Tibial nerve (tissue), 4 donors: ENCODE results near the gene F9. TPM values are rescaled to one million over a fixed set of nuclear protein-coding genes. Genes with fewer than 3 reads are reported as not detected.

ENCODE experiments used
- DNase-seq, 2 donors: peaks; one replicate each; pipeline ENCODE4 v3.0.0-alpha.2; 2019; ENCODE audit warnings: low spot score in 2 of 2
- H3K27ac ChIP-seq, 4 donors: fragments of 200-600 bp; sonication (generic) in 3 of 4; one replicate each; pipeline ENCODE4 v1.5.1; 2017 to 2019; ENCODE audit warnings: mild to moderate bottlenecking in 1 of 4
- H3K27me3 ChIP-seq, 2 donors: fragments of 200-600 bp; sonication (generic) in 1 of 2; one replicate each; pipeline versions ENCODE4 v1.5.1 to v1.6.0; 2017 to 2019
- H3K36me3 ChIP-seq, 3 donors: fragments of 200-600 bp; sonication (generic); one replicate each; pipeline ENCODE4 v1.5.1; 2018 to 2019
- H3K4me1 ChIP-seq, 4 donors: fragments of 200-600 bp; sonication (generic) in 3 of 4; one replicate each; pipeline ENCODE4 v1.5.1; 2017 to 2019
- H3K4me3 ChIP-seq, 4 donors: fragments of 200-600 bp; sonication (generic) in 3 of 4; one replicate each; pipeline ENCODE4 v1.5.1; 2017 to 2019; ENCODE audit warnings: mild to moderate bottlenecking in 1 of 4, moderate library complexity in 1 of 4
- H3K9me3 ChIP-seq, 4 donors: fragments of 200-600 bp; sonication (generic) in 3 of 4; one replicate each; pipeline ENCODE4 v1.5.1; 2017 to 2019
- CTCF ChIP-seq, 5 experiments: fragments of 200-600 bp in 3 of 5; fragments of 450-650 bp in 2 of 5; sonication (generic) in 3 of 5; IDR thresholded peaks; one replicate each; pipeline ENCODE4 v1.5.1; 2016 to 2019; ENCODE audit warnings: antibody characterized with exemption in 5 of 5, mild to moderate bottlenecking in 3 of 5, moderate library complexity in 2 of 5
- EP300 ChIP-seq, 2 donors: sonication (generic); formaldehyde crosslinking; IDR thresholded peaks; one replicate each; pipeline ENCODE4 v1.6.1; 2017; ENCODE audit warnings: antibody characterized with exemption in 2 of 2, mild to moderate bottlenecking in 1 of 2
- POLR2A ChIP-seq, 2 donors: fragments of 450-650 bp; IDR thresholded peaks; one replicate each; pipeline ENCODE4 v1.6.1; 2017; ENCODE audit warnings: antibody characterized with exemption in 2 of 2, mild to moderate bottlenecking in 2 of 2, moderate library complexity in 2 of 2
- whole genome bisulfite sequencing, 2 donors: methylation state at CpG; one replicate each; pipeline ENCODE4 v1.1.5; 2018; 5-methylcytosine and 5-hydroxymethylcytosine counted together
- total RNA-seq, 4 donors: library from RNA; depleted of rRNA; stranded (reverse); fragments of >200 nt; gene quantifications; one replicate each; pipeline ENCODE4 v1.1.0, GENCODE V29; 2016

F9 gene
- total RNA-seq: not detected

DNA sequence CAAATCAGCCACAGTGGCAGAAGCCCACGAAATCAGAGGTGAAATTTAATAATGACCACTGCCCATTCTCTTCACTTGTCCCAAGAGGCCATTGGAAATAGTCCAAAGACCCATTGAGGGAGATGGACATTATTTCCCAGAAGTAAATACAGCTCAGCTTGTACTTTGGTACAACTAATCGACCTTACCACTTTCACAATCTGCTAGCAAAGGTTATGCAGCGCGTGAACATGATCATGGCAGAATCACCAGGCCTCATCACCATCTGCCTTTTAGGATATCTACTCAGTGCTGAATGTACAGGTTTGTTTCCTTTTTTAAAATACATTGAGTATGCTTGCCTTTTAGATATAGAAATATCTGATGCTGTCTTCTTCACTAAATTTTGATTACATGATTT, at the start of gene F9:
TSS of gene F9 (plus strand) at position 190 of the 400 bp plus-strand sequence. CDS start at position 216, 26 bp downstream.
- WGBS, 2 donors: 69 to 73% methylated on average over 4 of the region's 4 CpGs
- no peak for TF ChIP-seq POLR2A (IDR thresholded peaks at IDR 0.05)
- TF ChIP-seq CTCF (IDR thresholded peaks at IDR 0.05): no peak
- TF ChIP-seq EP300 (IDR thresholded peaks at IDR 0.05): no peak
- H3K9me3 ChIP-seq: no peaks in the 10 kb centered on the region

GRCh38 chrX:139483699-139484098, 46.8 kb upstream of the F9 start:
- DNase-seq: no peak
- Histone ChIP-seq H3K27ac (no peak overlapping the region), H3K9me3 (no peaks in the 10 kb centered on the region), H3K4me1 (no peaks in the 10 kb centered on the region), H3K4me3 (no peak overlapping the region), H3K27me3 (no peaks in the 10 kb centered on the region), H3K36me3 (no peaks in the 10 kb centered on the region)
- TF ChIP-seq POLR2A (IDR thresholded peaks at IDR 0.05) (no peak), EP300 (IDR thresholded peaks at IDR 0.05) (no peak), CTCF (IDR thresholded peaks at IDR 0.05) (no peak)
- 9 to 29% methylated on average over 2 of the region's 2 CpGs for WGBS, 2 donors

More for the DNA sequence above, at the start of gene F9:
- no peak for DNase-seq
- Histone ChIP-seq H3K4me1 (no peaks in the 10 kb centered on the region), H3K27ac (no peak within 1 kb of the TSS), H3K4me3 (no peak within 1 kb of the TSS), H3K36me3 (no peaks in the 10 kb centered on the region), H3K27me3 (no peaks in the 10 kb centered on the region)

DNA sequence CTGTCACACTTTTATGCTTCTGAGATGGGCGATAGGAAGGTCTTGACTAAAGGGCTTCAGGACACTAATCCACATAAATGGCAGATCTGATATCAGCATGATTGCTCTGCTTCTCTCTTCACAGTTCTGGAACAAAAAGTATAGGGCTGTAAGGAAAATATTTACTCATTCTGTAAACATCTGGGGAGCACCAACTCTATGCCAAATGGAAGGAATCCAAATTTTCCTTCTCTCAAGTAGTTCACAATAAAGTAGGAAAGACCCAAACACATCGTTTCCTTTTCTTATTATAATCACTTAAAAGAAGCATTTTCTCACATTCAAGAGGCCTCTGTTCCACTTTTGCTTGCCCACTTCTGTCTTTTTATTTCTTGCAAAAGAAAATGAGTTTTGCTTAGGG, 45.9 kb upstream of the F9 start:
- no peaks in the 10 kb centered on the region for H3K36me3 ChIP-seq
- H3K4me1 ChIP-seq: no peaks in the 10 kb centered on the region
- WGBS, 2 donors: 40 to 55% methylated on average over 2 of the region's 2 CpGs
- H3K27ac ChIP-seq: no peak overlapping the region
- TF ChIP-seq EP300 (IDR thresholded peaks at IDR 0.05) (no peak), CTCF (IDR thresholded peaks at IDR 0.05) (no peak), POLR2A (IDR thresholded peaks at IDR 0.05) (no peak)
- DNase-seq: no peak
- H3K9me3 ChIP-seq: no peaks in the 10 kb centered on the region
- no peak overlapping the region for H3K4me3 ChIP-seq
- no peaks in the 10 kb centered on the region for H3K27me3 ChIP-seq

DNA sequence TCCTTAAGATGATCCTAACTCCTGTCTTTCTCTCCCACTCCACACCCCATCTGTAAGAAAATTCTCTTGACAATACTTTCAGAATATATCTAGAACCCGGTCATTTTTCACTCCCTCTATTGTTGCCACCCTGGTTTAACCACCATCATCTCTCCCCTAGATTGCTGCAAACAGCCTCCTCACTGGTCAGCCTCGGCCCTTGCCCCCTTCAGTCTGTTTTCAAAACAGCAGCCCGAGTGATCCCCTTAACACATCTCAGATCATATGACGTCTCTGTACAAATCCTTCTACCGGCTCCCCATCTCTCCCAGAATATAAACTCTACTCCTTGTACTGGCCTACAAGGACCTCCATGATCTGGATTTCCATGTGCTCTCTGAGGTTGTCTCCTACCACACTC, 35.2 kb upstream of the F9 start:
- TF ChIP-seq CTCF (IDR thresholded peaks at IDR 0.05) (no peak), EP300 (IDR thresholded peaks at IDR 0.05) (no peak), POLR2A (IDR thresholded peaks at IDR 0.05) (no peak)
- Histone ChIP-seq H3K27me3 (peaks cover 0 to 4% of the 10 kb centered on the region in 2 donors), H3K27ac (no peak overlapping the region), H3K36me3 (no peaks in the 10 kb centered on the region), H3K9me3 (no peaks in the 10 kb centered on the region), H3K4me3 (no peak overlapping the region), H3K4me1 (no peaks in the 10 kb centered on the region)
- no peak for DNase-seq
- 66 to 72% methylated on average over 5 of the region's 5 CpGs for WGBS, 2 donors

DNA sequence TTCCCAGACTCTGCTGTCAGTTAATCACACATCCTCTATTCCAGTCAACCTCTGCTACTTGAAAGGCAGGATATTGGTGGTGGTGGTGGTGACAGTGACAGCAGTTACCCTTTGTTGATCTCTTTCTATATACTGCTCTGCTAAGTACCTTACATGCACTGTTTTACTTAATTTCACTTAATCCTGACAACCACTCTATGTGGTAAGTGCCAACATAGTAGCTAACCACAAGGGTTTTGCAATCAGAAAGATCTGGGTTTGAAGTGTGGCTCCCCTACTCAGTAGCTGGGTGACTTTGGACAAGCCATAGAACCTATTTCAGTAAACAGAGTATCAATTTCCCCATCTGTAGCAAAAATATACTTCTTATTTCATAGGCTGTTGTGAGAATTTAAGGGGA, 24.2 kb upstream of the F9 start:
- Histone ChIP-seq H3K4me3 (no peak overlapping the region), H3K27ac (no peak overlapping the region), H3K4me1 (no peaks in the 10 kb centered on the region), H3K27me3 (no peaks in the 10 kb centered on the region), H3K9me3 (no peaks in the 10 kb centered on the region), H3K36me3 (no peaks in the 10 kb centered on the region)
- TF ChIP-seq EP300 (IDR thresholded peaks at IDR 0.05): no peak
- no peak for TF ChIP-seq CTCF (IDR thresholded peaks at IDR 0.05)
- no peak for TF ChIP-seq POLR2A (IDR thresholded peaks at IDR 0.05)
- DNase-seq: no peak
